HCT116 (cell line): ENCODE data around the gene PPM1A. TPM values are rescaled to one million over a fixed set of nuclear protein-coding genes. Genes with fewer than 3 reads are reported as not detected.

ENCODE experiments used
- ATAC-seq: fragments of 200-7000 bp; cut with Tn5 transposase; 2 replicates; pipeline ENCODE4 v1.9.1; 2020; ENCODE audit warnings: mild to moderate bottlenecking, moderate library complexity
- BruUV-seq: library from RNA; stranded (reverse); fragments of 400-500 nt; replicated peaks from 2 replicates; lab custom pipeline; 2021; lab: Mats Ljungman, UMichigan
- CTCF ChIA-PET: fragments of 300-600 bp; sonication (Branson Sonifier 250); formaldehyde crosslinking; loops from one replicate; lab custom pipeline; 2021; ENCODE audit warnings: antibody characterized with exemption; lab: Charles Lee
- POLR2A ChIA-PET: fragments of 300-600, 350-600 bp; sonication (Branson Sonifier 250); formaldehyde crosslinking; loops from one replicate; lab custom pipeline; 2021; ENCODE audit warnings: antibody characterized with exemption; lab: Charles Lee
- RAD21 ChIA-PET, 2 experiments: fragments of 300-600 bp; sonication (Branson Sonifier 250); formaldehyde crosslinking; loops; one replicate each; lab custom pipeline; 2023; ENCODE audit warnings: low total read pairs in 2 of 2; ENCODE audit not compliant: uncharacterized antibody in 2 of 2, unreplicated experiment in 2 of 2, low non-redundant PET in 1 of 2; lab: Charles Lee
- DNase-seq: peaks from one replicate; pipeline ENCODE4 v3.0.0-alpha.2; 2010; ENCODE audit warnings: low read depth, low spot score
- H2AFZ ChIP-seq: fragments of 200-600 bp; shearing (Covaris generic), sonication (generic); 2 replicates; pipeline ENCODE4 v1.6.1; 2017; ENCODE audit warnings: low read depth, mixed run types, mixed read lengths, antibody characterized with exemption, low read length; ENCODE audit not compliant: poor library complexity, severe bottlenecking
- H3K27ac ChIP-seq: 2 replicates; pipeline ENCODE4 v1.5.1; 2012; ENCODE audit warnings: low read depth, low read length
- H3K27me3 ChIP-seq: fragments of 200-600 bp; sonication (generic); 2 replicates; pipeline ENCODE4 v1.6.1; 2016; ENCODE audit warnings: mixed run types, low read length, mixed read lengths; ENCODE audit not compliant: insufficient read depth
- H3K36me3 ChIP-seq, 2 experiments: fragments of 200-500 bp in 1 of 2; fragments of 200-600 bp in 1 of 2; sonication (Bioruptor generic) in 1 of 2; sonication (generic) in 1 of 2; 2 replicates each; pipeline versions ENCODE4 v1.5.1 to v1.6.1; 2014 to 2016; ENCODE audit warnings: low read length in 2 of 2, inconsistent platforms in 1 of 2, mixed read lengths in 1 of 2, mixed run types in 1 of 2; ENCODE audit not compliant: insufficient read depth in 2 of 2, control insufficient read depth in 1 of 2
- H3K4me1 ChIP-seq, 2 experiments: fragments of 200-600 bp in 1 of 2; sonication (generic) in 1 of 2; 2 replicates each; pipeline versions ENCODE4 v1.5.1 to v1.6.1; 2012 to 2017; ENCODE audit warnings: low read length in 2 of 2, inconsistent platforms in 1 of 2, mild to moderate bottlenecking in 1 of 2, mixed read lengths in 1 of 2, mixed run types in 1 of 2, moderate library complexity in 1 of 2; ENCODE audit not compliant: insufficient read depth in 2 of 2, control insufficient read depth in 1 of 2
- H3K4me2 ChIP-seq: fragments of 200-600 bp; sonication (generic); 2 replicates; pipeline ENCODE4 v1.6.1; 2017; ENCODE audit warnings: mixed run types, low read length, mixed read lengths
- H3K4me3 ChIP-seq, 2 experiments: fragments of 200-600 bp in 1 of 2; sonication (generic) in 1 of 2; replicated peaks in 1 of 2; 2 replicates each; pipeline ENCODE4 v1.5.1; 2011 to 2016; ENCODE audit warnings: low read length in 2 of 2, control low read depth in 1 of 2, low read depth in 1 of 2, mild to moderate bottlenecking in 1 of 2, mixed read lengths in 1 of 2, mixed run types in 1 of 2
- H3K79me2 ChIP-seq: fragments of 200-600 bp; sonication (generic); 2 replicates; pipeline ENCODE4 v1.6.1; 2017; ENCODE audit warnings: mild to moderate bottlenecking, mixed run types, low read length, moderate library complexity, mixed read lengths; ENCODE audit not compliant: insufficient read depth
- H3K9ac ChIP-seq: fragments of 200-600 bp; sonication (generic); 2 replicates; pipeline ENCODE4 v1.6.1; 2016; ENCODE audit warnings: low read length, mixed read lengths
- H3K9me2 ChIP-seq: fragments of 200-600 bp; sonication (generic), shearing (Covaris generic); 2 replicates; pipeline ENCODE4 v1.6.1; 2017; ENCODE audit warnings: mixed run types, mild to moderate bottlenecking, moderate library complexity; ENCODE audit not compliant: insufficient read depth
- H3K9me3 ChIP-seq, 2 experiments: fragments of 200-500 bp in 1 of 2; fragments of 200-600 bp in 1 of 2; sonication (Bioruptor generic) in 1 of 2; sonication (generic) in 1 of 2; 2 replicates each; pipeline ENCODE4 v1.6.1; 2014 to 2017; ENCODE audit warnings: low read length in 2 of 2, mixed read lengths in 2 of 2, inconsistent platforms in 1 of 2, low read depth in 1 of 2, mild to moderate bottlenecking in 1 of 2, mixed run types in 1 of 2, moderate library complexity in 1 of 2; ENCODE audit not compliant: control insufficient read depth in 1 of 2, insufficient read depth in 1 of 2
- H4K20me1 ChIP-seq: fragments of 200-600 bp; sonication (generic), shearing (Covaris generic); 2 replicates; pipeline ENCODE4 v1.6.1; 2017; ENCODE audit warnings: mixed run types, mild to moderate bottlenecking, moderate library complexity; ENCODE audit not compliant: insufficient read depth
- CBX3 ChIP-seq: IDR thresholded peaks from 2 replicates; pipeline ENCODE4 v1.6.1; 2012; ENCODE audit warnings: low read depth
- CEBPB ChIP-seq: IDR thresholded peaks from 2 replicates; pipeline ENCODE4 v1.6.1; 2012; ENCODE audit warnings: low read depth
- CTCF ChIP-seq, 3 experiments: fragments of 200-600 bp in 1 of 3; sonication (generic) in 1 of 3; IDR thresholded peaks in 2 of 3; conservative IDR thresholded peaks in 1 of 3; 2 replicates each; pipeline ENCODE4 v1.5.1; 2012 to 2017; ENCODE audit warnings: low read depth in 2 of 3, low read length in 2 of 3, antibody characterized with exemption in 1 of 3, borderline replicate concordance in 1 of 3, control low read depth in 1 of 3, mild to moderate bottlenecking in 1 of 3, mixed read lengths in 1 of 3, mixed run types in 1 of 3, moderate library complexity in 1 of 3; ENCODE audit not compliant: insufficient read depth in 1 of 3
- EGR1 ChIP-seq: IDR thresholded peaks from 2 replicates; pipeline ENCODE4 v1.6.1; 2012; ENCODE audit warnings: low read depth
- ELF1 ChIP-seq: IDR thresholded peaks from 2 replicates; pipeline ENCODE4 v1.6.1; 2012; ENCODE audit warnings: low read depth, borderline replicate concordance
- EZH2 ChIP-seq: fragments of 200-600 bp; sonication (generic); IDR thresholded peaks from 2 replicates; pipeline ENCODE4 v1.6.1; 2017; ENCODE audit warnings: antibody characterized with exemption, mixed run types
- FOSL1 ChIP-seq: IDR thresholded peaks from 2 replicates; pipeline ENCODE4 v1.6.1; 2012; ENCODE audit warnings: low read depth
- JUND ChIP-seq: IDR thresholded peaks from 2 replicates; pipeline ENCODE4 v1.6.1; 2012
- MAX ChIP-seq: IDR thresholded peaks from 2 replicates; pipeline ENCODE4 v1.6.1; 2012
- POLR2A ChIP-seq: IDR thresholded peaks from 2 replicates; pipeline ENCODE4 v1.7.0; 2011; ENCODE audit warnings: borderline replicate concordance; ENCODE audit not compliant: insufficient read depth, insufficient read length; ENCODE audit errors: extremely low read depth
- POLR2AphosphoS5 ChIP-seq: IDR thresholded peaks from 2 replicates; pipeline ENCODE4 v1.6.1; 2011; ENCODE audit warnings: mild to moderate bottlenecking, low read depth, low read length, moderate library complexity
- RAD21 ChIP-seq: IDR thresholded peaks from 2 replicates; pipeline ENCODE4 v1.6.1; 2012; ENCODE audit warnings: low read depth, mild to moderate bottlenecking
- REST ChIP-seq: IDR thresholded peaks from 2 replicates; pipeline ENCODE4 v1.6.1; 2012; ENCODE audit warnings: low read depth
- SIN3A ChIP-seq: IDR thresholded peaks from 2 replicates; pipeline ENCODE4 v1.6.1; 2012; ENCODE audit warnings: low read depth
- SP1 ChIP-seq: IDR thresholded peaks from 2 replicates; pipeline ENCODE4 v1.6.1; 2012; ENCODE audit warnings: low read depth
- SRF ChIP-seq: IDR thresholded peaks from 2 replicates; pipeline ENCODE4 v1.6.1; 2012; ENCODE audit warnings: low read depth
- TCF7L2 ChIP-seq: IDR thresholded peaks from 2 replicates; pipeline ENCODE4 v1.7.0; 2011; ENCODE audit warnings: borderline replicate concordance, inconsistent platforms; ENCODE audit not compliant: insufficient read depth, insufficient read length; ENCODE audit errors: extremely low read depth
- YY1 ChIP-seq: IDR thresholded peaks from 2 replicates; pipeline ENCODE4 v1.6.1; 2011; ENCODE audit warnings: low read length, low read depth, moderate library complexity, mild to moderate bottlenecking; ENCODE audit not compliant: insufficient replicate concordance; ENCODE audit errors: extremely low read depth
- ZBTB33 ChIP-seq: IDR thresholded peaks from 2 replicates; pipeline ENCODE4 v1.6.1; 2011; ENCODE audit warnings: mild to moderate bottlenecking, low read length, moderate library complexity; ENCODE audit not compliant: insufficient replicate concordance; ENCODE audit errors: extremely low read depth
- ZFX ChIP-seq: fragments of 450-650 bp; IDR thresholded peaks from 2 replicates; pipeline ENCODE4 v1.6.1; 2017
- intact Hi-C: fragments of 100-400 bp; cut with micrococcal nuclease; formaldehyde crosslinking; loops from 2 replicates; pipeline ENCODE4 v1.10.0; 2022
- total RNA-seq: library from RNA; stranded (reverse); gene quantifications from one replicate; pipeline ENCODE4 v1.2.1, GENCODE V29; 2021; ENCODE audit not compliant: unreplicated experiment

Gene PPM1A
- total RNA-seq, 1 experiment from 2014 or later = 32.8 TPM

- Histone ChIP-seq H3K79me2 (no peaks in the 10 kb centered on the region), H3K4me1 (no peaks in the 10 kb centered on the region), H3K4me2 (no peak overlapping the region), H3K4me3 (no peak overlapping the region), H3K27ac (no peak overlapping the region), H3K9ac (no peak overlapping the region), H2AFZ (no peak overlapping the region), H3K36me3 (no peaks in the 10 kb centered on the region), H3K9me3 (no peaks in the 10 kb centered on the region), H3K9me2 (no peaks in the 10 kb centered on the region), H4K20me1 (no peaks in the 10 kb centered on the region), H3K27me3 (no peaks in the 10 kb centered on the region)
- no peak for DNase-seq
- CTCF ChIA-PET = no interaction called here
- BruUV-seq = no TSS peak
- intact Hi-C loops = no loop called here
- ATAC-seq = no peak
- RAD21 ChIA-PET = no interaction called here
- no peak for TF ChIP-seq SIN3A
- no peak for TF ChIP-seq CBX3
- TF ChIP-seq ELF1 = no peak
- TF ChIP-seq SP1 = no peak
- TF ChIP-seq POLR2A = no peak
- no peak for TF ChIP-seq SRF
- TF ChIP-seq EGR1 = no peak
- no peak for TF ChIP-seq JUND
- TF ChIP-seq CTCF (IDR thresholded peaks at IDR 0.05 in 2 of 3, conservative IDR thresholded peaks at IDR 0.05 in 1 of 3; ENCODE audit: borderline replicate concordance in 1 of 3, insufficient read depth in 1 of 3, low read depth in 2 of 3, low read length in 2 of 3) = no peak
- TF ChIP-seq FOSL1 = no peak
- no peak for TF ChIP-seq TCF7L2
- no peak for TF ChIP-seq REST
- no peak for TF ChIP-seq ZBTB33
- no peak for TF ChIP-seq MAX
- TF ChIP-seq POLR2AphosphoS5 = no peak
- TF ChIP-seq RAD21 = no peak
- TF ChIP-seq EZH2 = no peak
- TF ChIP-seq CEBPB = no peak
- TF ChIP-seq ZFX = no peak
- TF ChIP-seq YY1 = no peak
- POLR2A ChIA-PET = no interaction called here
These were observed 7.9 kb upstream of the PPM1A start for GRCh38 chr14:60241091-60241490.
